SU-DHL-6 (cell line): Measurements from ENCODE around the gene KDM6A.

ENCODE experiments used
- EZH2phosphoT487 ChIP-seq: fragments of 200-600 bp; sonication (generic), shearing (Covaris generic); conservative IDR thresholded peaks from 2 replicates; pipeline ENCODE4 v1.6.1; 2018; ENCODE audit warnings: mild to moderate bottlenecking, antibody characterized with exemption, low read length, moderate library complexity, mixed read lengths
- TF ChIP-seq, protein P1 (sequence below): fragments of 200-600 bp; sonication (generic); IDR thresholded peaks from one replicate; pipeline ENCODE4 v1.5.1; 2017; ENCODE audit warnings: antibody characterized with exemption, mild to moderate bottlenecking, low read length, moderate library complexity; ENCODE audit not compliant: insufficient read depth, poor library complexity, severe bottlenecking

DNA sequence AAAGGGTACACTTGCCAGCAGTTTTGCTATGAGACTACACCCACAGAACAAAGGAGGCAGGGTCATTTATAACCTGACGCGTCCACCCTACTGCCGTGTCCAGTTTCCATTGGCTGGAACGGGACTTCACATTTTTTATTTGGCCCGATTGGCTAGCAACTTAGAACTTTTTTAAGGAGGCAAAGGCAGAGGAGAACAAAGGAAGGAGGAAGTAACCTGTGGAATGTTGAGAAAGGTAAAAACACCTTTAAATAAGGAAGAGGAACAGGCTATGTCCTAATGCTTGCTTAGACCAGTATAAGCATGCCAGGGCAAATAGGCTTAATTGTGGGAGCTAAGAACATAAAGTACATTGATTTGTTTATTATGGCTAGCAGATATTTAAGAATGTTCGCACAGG lies 18.7 kb downstream of the KDM6A start:
- TF ChIP-seq, protein P1, sequence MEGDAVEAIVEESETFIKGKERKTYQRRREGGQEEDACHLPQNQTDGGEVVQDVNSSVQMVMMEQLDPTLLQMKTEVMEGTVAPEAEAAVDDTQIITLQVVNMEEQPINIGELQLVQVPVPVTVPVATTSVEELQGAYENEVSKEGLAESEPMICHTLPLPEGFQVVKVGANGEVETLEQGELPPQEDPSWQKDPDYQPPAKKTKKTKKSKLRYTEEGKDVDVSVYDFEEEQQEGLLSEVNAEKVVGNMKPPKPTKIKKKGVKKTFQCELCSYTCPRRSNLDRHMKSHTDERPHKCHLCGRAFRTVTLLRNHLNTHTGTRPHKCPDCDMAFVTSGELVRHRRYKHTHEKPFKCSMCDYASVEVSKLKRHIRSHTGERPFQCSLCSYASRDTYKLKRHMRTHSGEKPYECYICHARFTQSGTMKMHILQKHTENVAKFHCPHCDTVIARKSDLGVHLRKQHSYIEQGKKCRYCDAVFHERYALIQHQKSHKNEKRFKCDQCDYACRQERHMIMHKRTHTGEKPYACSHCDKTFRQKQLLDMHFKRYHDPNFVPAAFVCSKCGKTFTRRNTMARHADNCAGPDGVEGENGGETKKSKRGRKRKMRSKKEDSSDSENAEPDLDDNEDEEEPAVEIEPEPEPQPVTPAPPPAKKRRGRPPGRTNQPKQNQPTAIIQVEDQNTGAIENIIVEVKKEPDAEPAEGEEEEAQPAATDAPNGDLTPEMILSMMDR, result no peak
- no peak for TF ChIP-seq EZH2phosphoT487
